Stimulated activated CD8-positive, alpha-beta memory T cell treated with anti-CD3 and anti-CD28 coated beads, Interleukin-15, amount 100 ng/mL, for 1 hour (primary cell): ENCODE data around the gene ANKRD13B.
"Not testable (repeated sequence)": the region's sequence is repeated elsewhere in the genome, so short reads cannot be mapped to it uniquely, and the experiment has no call there.

Experiments
- DNase-seq: peaks from one replicate; pipeline ENCODE4 v3.0.0-alpha.2; 2020; ENCODE audit warnings: low read depth

The ANKRD13B gene

GRCh38 chr17:29642171-29642611 is 49.3 kb downstream of the ANKRD13B start:
- no peak for DNase-seq

DNA sequence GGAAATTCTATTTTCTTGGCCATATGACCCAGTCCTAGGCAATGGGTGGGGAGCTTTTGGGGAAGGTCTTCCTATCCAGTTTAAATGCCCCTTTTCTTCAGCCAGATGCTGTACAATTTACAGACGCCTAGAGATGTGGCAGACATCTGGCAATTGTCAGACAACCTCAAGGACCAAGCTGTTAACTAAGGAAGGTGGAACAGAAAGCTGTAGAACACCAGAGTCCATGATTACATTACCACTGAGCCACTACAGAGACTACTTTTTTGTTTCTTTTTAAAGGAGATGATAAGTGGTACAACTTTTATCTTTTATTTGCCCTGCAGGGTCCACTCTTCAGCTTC is 50.9 kb downstream of the ANKRD13B start:
- no peak for DNase-seq

- no peak for DNase-seq
Observed at GRCh38 chr17:29645515-29646051, 52.7 kb downstream of the ANKRD13B start.

GRCh38 chr17:29648005-29648404 is 55.1 kb downstream of the ANKRD13B start:
- no peak for DNase-seq

GRCh38 chr17:29649359-29649758 is 56.4 kb downstream of the ANKRD13B start:
- no peak for DNase-seq

DNA sequence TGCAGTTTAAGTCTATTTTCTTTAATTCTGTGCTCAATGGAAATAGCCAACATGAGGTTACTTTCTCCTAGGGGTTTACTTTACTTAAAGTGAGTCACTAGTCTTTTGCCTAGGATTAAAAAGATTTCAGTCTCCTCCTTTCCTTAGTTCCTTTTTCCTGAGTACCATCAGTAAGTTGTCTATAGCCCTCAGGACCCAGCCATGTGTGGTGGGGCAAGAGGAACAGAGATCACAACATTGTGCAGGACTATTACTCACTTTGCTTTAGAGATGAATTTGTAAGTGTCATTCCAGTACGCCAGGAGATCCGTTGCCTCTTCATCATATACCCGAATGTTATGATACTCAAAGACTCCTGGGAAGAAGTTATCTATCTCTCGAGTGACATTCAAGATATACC is 57.5 kb downstream of the ANKRD13B start:
- DNase-seq, result no peak

DNA sequence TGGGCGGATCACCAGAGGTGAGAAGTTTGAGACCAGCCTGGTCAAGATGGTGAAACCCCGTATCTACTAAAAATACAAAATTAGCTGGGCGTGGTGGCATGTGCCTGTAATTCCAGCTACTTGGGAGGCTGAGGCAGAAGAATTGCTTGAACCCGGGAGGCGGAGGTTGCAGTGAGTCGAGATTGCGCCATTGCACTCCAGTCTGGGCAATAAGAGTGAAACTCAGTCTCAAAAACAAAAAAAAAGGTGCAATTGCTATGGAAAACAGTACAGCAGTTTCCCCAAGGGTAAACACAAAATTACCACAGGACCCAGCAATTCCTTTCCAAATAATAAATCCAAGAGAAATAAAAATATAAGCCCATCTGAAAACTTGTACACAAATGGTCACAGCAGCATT is 59.0 kb downstream of the ANKRD13B start:
- not testable (repeated sequence) for DNase-seq

DNA sequence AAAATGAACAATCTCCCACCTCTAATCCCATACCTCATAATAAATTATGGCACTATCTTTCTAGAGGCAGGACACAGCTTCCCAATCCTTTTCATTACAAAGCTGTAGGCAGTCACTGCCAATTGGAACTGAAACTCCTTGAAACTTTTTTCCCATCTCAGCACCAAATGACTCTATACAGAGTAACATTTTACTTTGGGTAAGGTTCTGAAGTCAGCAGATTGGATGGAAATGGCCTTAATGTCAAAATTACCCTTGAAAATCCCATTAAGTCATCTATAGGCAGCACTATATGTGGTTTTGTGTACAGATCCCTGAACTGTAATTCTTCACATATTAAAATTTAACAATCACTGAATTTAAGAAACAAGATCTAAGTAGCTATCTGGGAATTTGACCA is 60.0 kb downstream of the ANKRD13B start:
- DNase-seq, result no peak

DNA sequence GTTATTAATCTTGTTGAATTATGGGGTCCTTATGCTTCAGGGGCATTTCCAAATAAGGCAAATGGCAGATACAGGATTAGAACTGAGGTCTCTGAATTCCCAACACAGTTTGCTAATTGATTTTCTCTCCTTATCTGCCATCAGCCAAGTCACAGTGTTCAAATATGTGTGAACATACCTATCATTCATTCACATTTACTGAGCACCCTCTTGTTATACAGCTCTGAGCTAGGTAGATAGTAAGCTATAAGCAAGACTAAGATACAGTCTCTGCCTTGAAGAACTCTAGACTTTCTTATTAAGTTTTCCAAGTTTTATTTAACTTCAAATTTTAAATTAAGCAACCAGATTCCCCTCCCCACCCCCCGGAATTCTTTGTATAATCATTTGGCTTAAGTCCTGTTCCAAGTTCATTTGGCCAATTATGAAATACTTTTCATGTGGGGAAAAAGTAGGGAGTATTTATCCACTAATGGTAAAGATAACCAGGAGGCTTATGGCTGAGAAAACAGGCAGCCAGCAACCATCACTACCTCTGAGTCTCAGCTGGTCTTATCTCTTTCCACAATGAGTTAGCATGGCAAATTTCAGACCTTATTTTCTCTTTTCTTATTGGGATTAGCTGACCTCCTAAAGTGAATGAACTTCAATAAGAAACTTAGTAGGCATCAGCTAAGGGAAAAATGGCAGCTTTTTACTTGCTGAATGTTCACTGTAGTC is 61.2 kb downstream of the ANKRD13B start:
- DNase-seq, result no peak

DNA sequence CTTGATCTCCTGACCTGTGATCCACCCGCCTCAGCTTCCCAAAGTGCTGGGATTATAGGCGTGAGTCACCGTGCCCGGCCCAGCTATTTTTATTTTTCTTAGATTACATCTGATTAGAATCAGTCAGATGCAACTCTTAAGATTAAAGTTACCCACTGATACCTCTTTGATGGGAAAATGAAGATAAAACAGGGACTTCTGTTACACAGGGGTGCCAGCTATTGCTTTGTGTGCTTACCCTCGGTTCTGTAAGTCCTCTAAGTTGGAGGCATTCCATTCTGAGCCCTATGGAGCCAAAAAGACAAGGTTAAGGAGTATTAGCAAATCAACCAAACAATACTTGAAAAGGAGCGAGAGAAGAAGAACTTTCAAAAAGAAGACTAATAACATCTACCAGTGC is 62.4 kb downstream of the ANKRD13B start:
- DNase-seq, result no peak

DNA sequence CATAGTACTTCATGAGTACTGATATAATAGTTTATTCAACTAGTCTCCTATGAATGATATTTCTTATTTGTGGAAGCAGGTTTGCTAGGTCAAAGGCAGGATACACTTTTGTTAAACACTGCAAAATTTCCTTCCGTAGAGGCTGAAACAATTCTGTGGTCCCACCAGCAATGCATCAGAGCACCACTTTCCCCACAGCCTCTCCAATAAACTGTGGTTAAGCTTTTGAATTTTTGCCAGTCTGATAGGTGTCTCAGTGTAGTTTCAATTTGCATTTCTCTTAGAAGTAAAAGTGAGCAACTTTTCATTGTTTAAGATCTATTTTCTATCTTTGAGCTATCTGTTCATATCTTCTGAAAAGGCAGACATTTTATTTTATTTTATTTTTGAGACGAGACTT is 66.2 kb downstream of the ANKRD13B start:
- DNase-seq, result no peak

GRCh38 chr17:29661213-29661612 is 68.3 kb downstream of the ANKRD13B start:
- no peak for DNase-seq

GRCh38 chr17:29663155-29663554 is 70.2 kb downstream of the ANKRD13B start:
- no peak for DNase-seq
